ENCODE results near the gene STOML3.

STOML3 gene

GRCh38 chr13:38980750-38981078, 9.9 kb downstream of the STOML3 start:
- no peak for DNase-seq

DNA sequence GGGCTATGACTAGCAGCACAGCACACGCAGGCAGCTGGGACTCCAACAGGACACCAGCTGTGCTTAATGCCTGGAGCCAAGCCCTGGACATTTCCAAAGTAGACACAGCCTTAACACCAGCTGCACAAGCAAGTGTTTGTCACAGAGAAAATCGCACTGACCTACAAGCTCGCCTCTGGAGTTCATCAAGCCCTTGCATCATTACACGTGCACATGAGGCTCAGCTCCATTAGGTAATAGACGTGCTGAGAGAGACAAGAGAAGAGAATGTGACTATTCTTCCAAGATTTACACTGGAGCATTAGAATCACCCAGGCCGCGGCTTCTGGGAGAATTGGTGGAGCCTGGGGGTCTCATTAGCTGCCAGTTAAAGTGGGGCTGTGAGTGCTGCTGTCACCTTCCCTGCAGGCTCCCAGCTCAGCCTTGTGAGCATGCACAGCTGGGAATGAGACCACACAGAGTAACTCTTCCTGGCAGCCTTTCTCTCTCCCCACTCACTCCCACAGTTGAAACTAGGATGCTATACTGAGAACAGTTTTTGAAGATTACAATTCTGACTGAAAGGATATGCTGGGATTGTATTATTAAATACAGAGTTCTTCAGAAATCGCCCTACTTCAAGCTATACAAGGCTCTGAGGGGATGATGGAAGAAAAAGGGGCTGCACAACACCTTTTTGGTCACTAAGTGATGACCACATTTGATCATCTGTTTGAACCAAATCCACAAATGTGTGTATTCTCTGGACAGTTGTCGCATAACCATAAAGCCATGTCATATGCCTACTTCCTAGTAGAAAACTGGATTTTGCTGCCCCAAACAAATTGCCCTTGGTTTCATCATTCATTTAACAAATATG, 10.5 kb downstream of the STOML3 start:
- DNase-seq: no peak

DNA sequence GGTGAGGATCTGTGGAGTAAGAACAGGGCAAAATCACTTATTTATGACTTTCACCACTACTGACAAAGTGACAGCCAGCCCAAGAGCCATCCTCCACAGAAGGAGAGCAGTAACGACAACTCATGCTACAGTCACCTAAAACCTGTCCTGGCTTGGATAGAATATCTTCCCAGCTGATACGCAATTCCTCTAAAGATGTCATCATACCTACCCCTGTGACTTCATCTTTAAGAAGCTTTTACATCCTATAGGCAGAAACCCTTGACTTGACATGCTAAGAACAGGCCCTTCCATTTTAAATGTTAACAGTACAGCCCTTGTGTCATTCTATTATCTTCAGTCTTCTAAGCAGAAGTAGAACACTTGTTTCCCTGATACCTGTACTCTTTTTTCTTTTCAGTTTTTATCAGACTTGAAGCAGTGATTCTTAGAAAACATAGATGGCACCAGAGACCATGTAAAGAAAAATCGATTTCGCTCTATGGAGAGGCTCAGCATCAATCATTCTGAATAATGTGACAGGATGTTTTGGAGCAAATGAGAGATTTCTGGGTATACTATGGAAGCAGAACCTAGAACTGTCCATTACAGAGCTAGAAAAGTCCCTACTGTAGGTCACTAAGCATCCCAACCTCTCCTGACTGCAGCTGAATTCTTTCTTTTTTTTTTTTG, 20.1 kb downstream of the STOML3 start:
- DNase-seq: no peak

- DNase-seq: no peak
Observed at GRCh38 chr13:38969187-38969586, 21.4 kb downstream of the STOML3 start.

DNA sequence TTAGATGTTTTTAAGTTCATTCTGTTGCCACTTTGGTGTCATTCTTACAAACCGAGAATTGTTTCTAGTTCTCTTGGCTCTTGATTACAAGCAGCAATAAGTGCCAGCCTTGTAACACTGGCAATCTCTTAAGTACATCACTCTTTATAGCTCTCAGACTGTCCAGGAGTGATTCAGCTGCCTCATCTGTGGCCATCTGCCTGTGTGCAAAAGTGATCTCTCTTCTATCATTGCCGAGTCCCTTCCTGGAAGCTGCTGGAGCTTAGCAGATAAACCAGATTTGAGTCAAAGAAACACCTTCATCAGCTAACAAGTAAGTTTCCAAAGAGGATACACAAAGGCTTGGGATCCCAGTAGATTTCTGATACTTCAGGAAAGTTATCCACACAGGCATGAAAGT, 23.2 kb downstream of the STOML3 start:
- no peak for DNase-seq

GRCh38 chr13:38965281-38965680, 25.4 kb downstream of the STOML3 start:
- no peak for DNase-seq

DNA sequence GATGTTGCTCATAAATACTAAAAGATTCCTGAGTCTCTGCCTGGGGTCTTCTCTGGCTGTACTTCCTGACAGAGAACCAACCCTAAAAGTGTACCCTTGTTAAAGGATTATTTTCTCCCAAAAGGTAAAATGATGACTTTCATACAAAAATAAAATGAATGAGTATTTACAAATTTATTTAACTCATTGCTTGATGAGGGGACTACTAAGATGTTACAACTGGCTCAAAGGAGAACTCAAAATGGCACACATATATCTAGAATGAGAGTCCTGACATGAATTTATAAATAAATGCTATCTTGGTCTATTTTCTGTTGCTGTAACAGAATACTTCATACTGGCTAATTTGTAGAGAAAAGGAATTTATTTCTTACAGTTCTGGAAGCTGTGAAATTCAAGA, 30.5 kb downstream of the STOML3 start:
- no peak for DNase-seq

DNA sequence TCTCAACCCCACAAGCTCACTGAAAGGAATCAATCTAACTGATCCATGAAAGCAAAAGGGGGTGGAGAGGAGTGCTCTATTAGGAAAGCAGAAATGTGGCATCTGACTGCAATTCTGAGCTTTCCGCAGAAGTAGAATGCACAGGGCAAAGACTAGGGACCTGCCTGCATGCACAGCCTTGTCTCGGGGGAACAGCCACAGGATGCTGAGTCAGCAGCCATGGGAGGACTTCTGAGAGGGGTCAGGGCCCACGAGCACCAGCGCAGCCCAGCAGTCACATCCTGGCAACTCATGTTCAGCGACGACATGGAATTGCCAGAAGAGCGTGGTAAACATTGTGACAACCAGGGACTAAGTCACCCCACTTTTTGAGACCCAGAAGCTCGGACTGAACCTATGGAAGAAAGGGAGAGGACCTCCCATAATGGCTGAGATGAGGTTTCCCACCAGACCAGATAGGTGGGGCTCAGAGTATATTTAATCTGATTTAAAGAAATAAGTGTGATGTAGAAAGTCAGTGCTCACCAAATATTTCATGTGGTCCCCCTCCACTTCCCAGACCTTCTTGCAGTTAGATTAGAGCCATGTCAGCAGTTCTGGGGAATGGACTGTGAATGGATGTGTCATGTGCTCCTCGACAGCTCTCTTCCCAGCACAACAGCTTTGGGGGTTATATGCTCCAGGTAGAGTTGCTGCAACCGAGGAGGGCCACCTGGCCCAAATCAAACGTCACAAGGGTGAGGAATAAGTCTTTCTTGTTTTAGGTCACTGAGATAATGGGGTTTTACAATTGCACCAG, 32.6 kb downstream of the STOML3 start:
- DNase-seq: no peak

- DNase-seq: no peak
Observed at GRCh38 chr13:38954844-38955243, 35.8 kb downstream of the STOML3 start.

GRCh38 chr13:38954291-38954690, 36.3 kb downstream of the STOML3 start:
- no peak for DNase-seq

- no peak for DNase-seq
Observed at GRCh38 chr13:38952827-38953226, 37.8 kb downstream of the STOML3 start.

GRCh38 chr13:38951525-38952313, 38.9 kb downstream of the STOML3 start:
- no peak for DNase-seq

GRCh38 chr13:38950987-38951386, 39.6 kb downstream of the STOML3 start:
- DNase-seq: peak; percentile 13

DNA sequence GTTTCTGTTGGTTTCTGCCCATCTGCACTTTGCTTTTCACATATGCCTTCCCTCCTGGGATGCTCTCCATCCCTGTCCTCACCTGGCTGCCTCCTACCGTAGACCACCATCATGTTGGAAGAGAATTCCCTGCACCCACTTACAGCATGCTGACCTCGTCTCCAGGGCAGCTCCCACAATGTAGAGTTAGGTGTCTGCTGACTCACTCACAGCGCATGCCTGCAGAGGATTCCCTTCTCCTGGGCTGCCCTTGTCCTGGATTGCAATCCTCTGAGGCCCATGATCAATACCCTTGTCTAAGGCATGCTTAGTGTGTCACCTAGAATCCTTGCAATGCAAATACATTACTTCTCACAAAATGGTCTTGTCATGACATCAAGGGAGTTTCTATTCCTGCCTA, 43.6 kb downstream of the STOML3 start:
- no peak for DNase-seq

DNA sequence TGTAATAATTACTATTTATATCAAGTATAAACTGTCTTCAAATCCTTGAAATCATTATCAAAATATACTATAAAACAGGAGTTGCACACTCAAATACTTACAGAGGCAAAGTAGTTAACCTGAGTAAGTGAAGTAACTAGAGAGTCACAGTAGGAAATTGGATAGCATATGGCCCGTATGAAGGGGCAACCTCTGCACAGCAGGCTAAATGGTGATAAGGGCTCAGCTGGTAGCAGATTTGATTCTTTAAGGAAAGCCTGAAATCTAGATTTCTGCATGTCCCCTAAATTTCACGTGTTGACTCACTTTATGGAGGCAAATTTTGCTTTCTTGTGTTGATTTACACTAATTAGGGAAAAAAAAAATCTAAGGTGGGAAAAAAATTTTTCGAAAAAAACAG, 46.4 kb downstream of the STOML3 start:
- no peak for DNase-seq

DNA sequence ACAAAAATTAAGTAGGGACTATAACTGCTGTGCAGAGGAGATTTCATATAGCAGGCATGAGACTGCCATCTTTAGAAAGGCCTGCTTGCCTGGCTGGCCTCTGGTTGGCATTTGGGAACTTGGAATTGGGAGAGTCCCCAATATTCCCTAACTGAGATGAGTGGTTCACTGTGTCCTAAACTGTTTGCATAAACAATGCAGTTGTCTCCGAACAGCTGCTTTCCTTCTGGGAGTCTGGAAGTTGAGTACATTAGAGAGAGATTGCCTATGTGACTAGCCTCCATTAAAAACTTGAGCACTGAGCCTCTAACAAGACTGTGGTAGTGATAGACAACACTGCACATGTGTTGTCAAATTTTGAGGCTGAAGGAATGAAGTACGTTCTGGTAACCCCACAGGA, 47.4 kb downstream of the STOML3 start:
- DNase-seq: no peak

DNA sequence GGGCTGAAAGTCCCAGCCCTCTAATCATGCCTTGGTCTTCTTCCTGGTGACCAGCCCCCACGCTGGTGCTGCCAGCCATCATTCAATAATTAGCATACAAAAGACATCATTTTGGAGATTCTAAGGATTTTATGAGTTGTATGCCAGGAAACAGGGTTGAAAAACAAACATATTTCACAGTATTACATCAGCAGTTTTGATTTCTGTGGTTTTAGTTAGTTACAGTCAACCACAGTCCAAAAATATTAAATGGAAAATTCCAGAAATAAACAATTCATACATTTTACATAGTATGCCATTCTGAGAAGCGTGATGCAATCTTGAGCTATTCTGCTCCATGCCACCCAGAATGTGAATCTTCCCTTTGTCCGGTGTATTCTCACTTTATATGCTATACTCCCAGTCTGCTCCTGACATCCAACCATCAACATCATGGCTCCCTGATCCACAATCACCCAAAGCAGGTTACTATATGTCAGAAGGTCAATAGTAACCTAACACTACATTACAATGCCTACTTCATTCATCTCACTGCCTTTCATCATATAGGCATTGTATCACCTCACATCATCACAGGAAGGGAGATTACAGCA, 49.2 kb downstream of the STOML3 start:
- no peak for DNase-seq

GRCh38 chr13:38933786-38934185, 56.8 kb downstream of the STOML3 start:
- DNase-seq: no peak

DNA sequence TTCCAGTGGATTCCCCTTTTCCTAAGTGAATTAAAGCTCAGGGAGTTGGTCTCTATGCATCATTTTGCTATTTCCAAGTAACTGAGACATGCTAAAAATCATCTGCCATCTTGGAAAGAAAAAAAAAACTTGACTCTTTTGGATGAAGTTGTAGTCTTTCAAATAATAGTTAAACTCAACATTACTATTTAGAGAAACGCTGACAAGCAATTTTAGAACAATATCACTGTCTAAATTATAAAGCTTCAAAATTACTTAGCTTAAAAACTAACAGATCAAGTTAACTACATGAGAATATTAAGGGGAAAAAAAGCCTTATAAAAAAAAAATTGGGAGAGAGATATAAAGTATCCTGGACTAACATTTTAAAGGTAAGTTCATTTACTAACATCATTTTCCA, 68.5 kb downstream of the STOML3 start:
- no peak for DNase-seq

- no peak for DNase-seq
Observed at GRCh38 chr13:38921081-38921480, 69.5 kb downstream of the STOML3 start.
